SH-SY5Y (cell line): ENCODE measurements around the gene AGR3.

Experiments used
- GATA2 ChIP-seq: IDR thresholded peaks from 2 replicates; pipeline ENCODE4 v1.6.1; 2011; ENCODE audit warnings: mild to moderate bottlenecking, low read depth, low read length
- GATA3 ChIP-seq: IDR thresholded peaks from 2 replicates; pipeline ENCODE4 v1.6.1; 2011; ENCODE audit warnings: low read depth, mild to moderate bottlenecking, low read length, moderate library complexity

DNA sequence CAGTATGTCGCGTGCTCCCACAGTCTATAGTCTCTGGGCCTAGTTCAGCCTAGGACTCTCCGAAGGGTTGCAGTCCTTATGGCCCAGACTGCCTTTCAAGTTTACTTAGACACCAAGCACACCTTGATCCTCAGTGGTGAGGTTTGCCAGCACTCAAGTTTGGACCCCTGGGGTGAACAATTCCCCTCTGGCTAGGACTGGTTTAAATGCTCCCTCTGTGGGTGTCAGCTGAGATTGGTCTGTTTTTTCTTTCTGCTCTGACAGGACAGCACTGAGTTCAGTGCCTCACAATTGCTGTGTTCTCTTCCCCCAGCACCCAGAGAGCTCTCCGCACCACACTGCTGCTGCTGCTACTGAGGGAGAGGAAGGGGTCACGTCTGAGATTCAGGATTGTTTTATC, 31.9 kb upstream of the AGR3 start:
- TF ChIP-seq GATA3 (no peak), GATA2 (no peak)
